Lower leg skin (tissue), 3 donors: Measurements from ENCODE around the gene FLT3.

Experiments used
- POLR2A ChIP-seq, 2 donors: fragments of 450-650 bp; IDR thresholded peaks; one replicate each; pipeline ENCODE4 v1.6.1; 2016 to 2017; ENCODE audit warnings: antibody characterized with exemption in 2 of 2, mild to moderate bottlenecking in 1 of 2, moderate library complexity in 1 of 2
- TF ChIP-seq, protein P1 (sequence below), 3 donors: fragments of 450-650 bp; IDR thresholded peaks; one replicate each; pipeline ENCODE4 v1.5.1; 2016; ENCODE audit warnings: antibody characterized with exemption in 3 of 3, mild to moderate bottlenecking in 3 of 3, moderate library complexity in 2 of 3

DNA sequence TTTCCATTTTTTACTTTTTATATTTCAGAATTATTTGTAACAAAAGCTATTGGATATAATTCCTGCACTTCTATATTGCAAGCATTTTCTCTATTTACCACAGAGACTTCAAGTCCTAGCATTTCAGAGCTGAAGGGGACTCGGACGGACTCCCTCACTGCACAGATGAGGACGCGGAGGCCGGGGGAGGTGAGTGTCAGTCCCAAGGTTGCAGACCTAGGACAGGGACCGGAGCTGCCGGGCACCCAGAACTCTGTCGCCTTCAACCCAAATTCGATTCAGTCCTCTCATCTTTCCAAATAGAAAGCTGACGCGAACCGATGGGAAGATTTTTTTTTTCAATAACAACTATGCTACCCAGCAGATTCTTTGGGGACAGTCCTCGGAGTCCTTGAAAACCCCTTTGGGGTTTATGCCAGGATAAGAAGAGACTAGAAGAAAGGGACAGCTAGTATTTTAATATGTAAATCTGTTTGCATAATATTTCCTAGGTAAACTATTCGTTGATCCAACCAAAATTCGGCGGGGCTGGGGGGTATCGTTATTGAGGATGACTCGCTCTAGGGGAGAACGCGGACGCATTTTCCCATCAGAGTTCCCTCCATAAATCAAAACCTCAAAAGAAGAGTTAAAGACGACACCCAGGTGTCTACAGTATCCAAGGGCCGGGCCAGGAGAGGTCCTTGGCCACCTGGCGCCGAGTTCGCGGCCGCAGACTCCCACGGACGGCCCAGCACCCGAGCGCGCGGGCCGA, 803 bp downstream of the FLT3 start:
- TF ChIP-seq, protein P1, sequence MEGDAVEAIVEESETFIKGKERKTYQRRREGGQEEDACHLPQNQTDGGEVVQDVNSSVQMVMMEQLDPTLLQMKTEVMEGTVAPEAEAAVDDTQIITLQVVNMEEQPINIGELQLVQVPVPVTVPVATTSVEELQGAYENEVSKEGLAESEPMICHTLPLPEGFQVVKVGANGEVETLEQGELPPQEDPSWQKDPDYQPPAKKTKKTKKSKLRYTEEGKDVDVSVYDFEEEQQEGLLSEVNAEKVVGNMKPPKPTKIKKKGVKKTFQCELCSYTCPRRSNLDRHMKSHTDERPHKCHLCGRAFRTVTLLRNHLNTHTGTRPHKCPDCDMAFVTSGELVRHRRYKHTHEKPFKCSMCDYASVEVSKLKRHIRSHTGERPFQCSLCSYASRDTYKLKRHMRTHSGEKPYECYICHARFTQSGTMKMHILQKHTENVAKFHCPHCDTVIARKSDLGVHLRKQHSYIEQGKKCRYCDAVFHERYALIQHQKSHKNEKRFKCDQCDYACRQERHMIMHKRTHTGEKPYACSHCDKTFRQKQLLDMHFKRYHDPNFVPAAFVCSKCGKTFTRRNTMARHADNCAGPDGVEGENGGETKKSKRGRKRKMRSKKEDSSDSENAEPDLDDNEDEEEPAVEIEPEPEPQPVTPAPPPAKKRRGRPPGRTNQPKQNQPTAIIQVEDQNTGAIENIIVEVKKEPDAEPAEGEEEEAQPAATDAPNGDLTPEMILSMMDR (IDR thresholded peaks at IDR 0.05) = no peak
- no peak for TF ChIP-seq POLR2A (IDR thresholded peaks at IDR 0.05)
